Measurements from ENCODE around the gene LYPD3.

Gene LYPD3

GRCh38 chr19:43490759-43491158, 25.4 kb upstream of the LYPD3 start:
- DNase-seq: no peak
- Histone ChIP-seq H3K27ac (no peak overlapping the region), H3K36me3 (peaks cover 15% of the 10 kb centered on the region), H3K4me3 (ENCODE audit: low read depth, low read length) (no peak overlapping the region), H3K27me3 (ENCODE audit: insufficient read depth, low read depth, severe bottlenecking) (no peaks in the 10 kb centered on the region), H3K9me3 (ENCODE audit: severe bottlenecking) (no peaks in the 10 kb centered on the region)
- TF ChIP-seq, protein P1, sequence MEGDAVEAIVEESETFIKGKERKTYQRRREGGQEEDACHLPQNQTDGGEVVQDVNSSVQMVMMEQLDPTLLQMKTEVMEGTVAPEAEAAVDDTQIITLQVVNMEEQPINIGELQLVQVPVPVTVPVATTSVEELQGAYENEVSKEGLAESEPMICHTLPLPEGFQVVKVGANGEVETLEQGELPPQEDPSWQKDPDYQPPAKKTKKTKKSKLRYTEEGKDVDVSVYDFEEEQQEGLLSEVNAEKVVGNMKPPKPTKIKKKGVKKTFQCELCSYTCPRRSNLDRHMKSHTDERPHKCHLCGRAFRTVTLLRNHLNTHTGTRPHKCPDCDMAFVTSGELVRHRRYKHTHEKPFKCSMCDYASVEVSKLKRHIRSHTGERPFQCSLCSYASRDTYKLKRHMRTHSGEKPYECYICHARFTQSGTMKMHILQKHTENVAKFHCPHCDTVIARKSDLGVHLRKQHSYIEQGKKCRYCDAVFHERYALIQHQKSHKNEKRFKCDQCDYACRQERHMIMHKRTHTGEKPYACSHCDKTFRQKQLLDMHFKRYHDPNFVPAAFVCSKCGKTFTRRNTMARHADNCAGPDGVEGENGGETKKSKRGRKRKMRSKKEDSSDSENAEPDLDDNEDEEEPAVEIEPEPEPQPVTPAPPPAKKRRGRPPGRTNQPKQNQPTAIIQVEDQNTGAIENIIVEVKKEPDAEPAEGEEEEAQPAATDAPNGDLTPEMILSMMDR (IDR thresholded peaks at IDR 0.05; ENCODE audit: low read depth, low read length): no peak

DNA sequence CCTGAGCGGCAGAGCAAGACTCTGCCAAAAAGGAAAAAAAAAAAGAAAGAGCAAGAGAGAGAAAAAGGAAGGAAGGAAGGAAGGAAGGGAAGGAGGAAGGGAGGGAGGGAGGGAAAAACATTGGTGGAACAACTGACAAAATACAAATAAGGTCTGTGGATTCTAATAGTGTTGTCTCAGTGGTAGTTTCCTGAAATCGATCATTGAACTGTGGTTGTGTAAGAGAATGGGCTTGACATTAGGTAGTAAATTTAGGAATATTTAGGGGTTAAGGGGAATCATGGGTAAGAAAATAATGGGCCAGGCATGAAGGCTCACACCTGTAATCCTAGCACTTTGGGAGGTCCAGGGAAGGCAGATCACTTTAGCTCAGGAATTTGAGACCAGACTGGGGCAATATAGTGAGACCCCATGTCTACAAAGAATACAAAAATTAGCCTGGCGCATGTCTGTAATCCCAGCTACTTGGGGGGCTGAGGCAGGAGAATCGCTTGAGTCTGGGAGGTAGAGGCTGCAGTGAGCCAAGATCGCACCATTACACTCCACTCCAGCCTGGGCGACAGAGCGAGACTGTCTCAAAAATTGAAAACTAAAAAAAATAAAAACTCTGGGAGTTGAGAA, 24.7 kb upstream of the LYPD3 start:
- Histone ChIP-seq H3K27me3 (ENCODE audit: insufficient read depth, low read depth, severe bottlenecking) (no peaks in the 10 kb centered on the region), H3K27ac (no peak overlapping the region), H3K4me3 (ENCODE audit: low read depth, low read length) (no peak overlapping the region), H3K36me3 (peaks cover 10% of the 10 kb centered on the region), H3K9me3 (ENCODE audit: severe bottlenecking) (no peaks in the 10 kb centered on the region)
- no peak for DNase-seq
- TF ChIP-seq, protein P1 (IDR thresholded peaks at IDR 0.05; ENCODE audit: low read depth, low read length): no peak

DNA sequence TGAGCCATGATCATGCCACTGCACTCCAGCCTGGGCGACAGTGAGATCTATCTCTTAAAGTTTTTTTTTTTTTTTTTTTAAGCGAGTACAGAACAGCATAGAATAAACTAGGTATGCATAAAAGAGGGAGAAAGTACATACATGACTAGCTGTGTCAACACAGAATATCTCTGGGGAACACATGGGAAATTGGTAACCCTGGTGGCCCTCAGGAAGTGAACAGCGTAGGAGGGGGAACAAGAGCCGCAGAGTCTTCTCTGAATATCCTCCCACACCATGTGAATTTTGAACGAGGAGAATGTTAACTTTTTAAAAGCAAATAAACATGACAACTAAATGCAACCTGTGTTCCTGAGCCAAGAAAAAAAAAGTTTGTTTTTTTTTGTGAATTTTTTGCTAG, 23.9 kb upstream of the LYPD3 start:
- Histone ChIP-seq H3K4me3 (ENCODE audit: low read depth, low read length) (no peak overlapping the region), H3K27me3 (ENCODE audit: insufficient read depth, low read depth, severe bottlenecking) (no peaks in the 10 kb centered on the region), H3K9me3 (ENCODE audit: severe bottlenecking) (no peaks in the 10 kb centered on the region), H3K27ac (no peak overlapping the region), H3K36me3 (peaks cover 7% of the 10 kb centered on the region)
- DNase-seq: no peak
- TF ChIP-seq, protein P1 (IDR thresholded peaks at IDR 0.05; ENCODE audit: low read depth, low read length): no peak

DNA sequence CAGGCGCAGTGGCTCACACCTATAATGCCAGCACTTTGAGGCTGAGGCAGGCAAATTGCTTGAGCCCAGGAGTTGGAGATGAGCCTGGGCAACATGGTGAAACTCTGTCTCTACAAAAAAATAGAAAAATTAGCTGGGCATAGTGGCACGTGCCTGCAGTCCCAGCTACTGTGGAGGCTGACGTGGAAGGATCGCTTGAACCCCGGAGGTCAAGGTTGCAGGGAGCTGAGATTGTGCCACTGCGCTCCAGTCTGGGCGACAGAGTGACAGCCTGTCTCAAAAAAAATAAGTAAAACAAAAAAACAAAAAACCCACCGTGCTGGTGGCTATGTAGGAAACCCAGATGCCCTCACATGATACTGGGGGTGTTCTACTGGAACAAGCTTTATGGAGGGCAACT, 22.8 kb upstream of the LYPD3 start:
- TF ChIP-seq, protein P1 (IDR thresholded peaks at IDR 0.05; ENCODE audit: low read depth, low read length): no peak

GRCh38 chr19:43486412-43486811, 21.0 kb upstream of the LYPD3 start:
- Histone ChIP-seq H3K9me3 (ENCODE audit: severe bottlenecking) (no peaks in the 10 kb centered on the region), H3K27ac (no peak overlapping the region), H3K4me3 (ENCODE audit: low read depth, low read length) (no peak overlapping the region), H3K27me3 (ENCODE audit: insufficient read depth, low read depth, severe bottlenecking) (no peaks in the 10 kb centered on the region), H3K36me3 (peaks cover 10% of the 10 kb centered on the region)
- DNase-seq: no peak
- TF ChIP-seq, protein P1 (IDR thresholded peaks at IDR 0.05; ENCODE audit: low read depth, low read length): no peak

More for the DNA sequence above, 22.8 kb upstream of the LYPD3 start:
- Histone ChIP-seq H3K4me3 (ENCODE audit: low read depth, low read length) (no peak overlapping the region), H3K27me3 (ENCODE audit: insufficient read depth, low read depth, severe bottlenecking) (no peaks in the 10 kb centered on the region), H3K36me3 (peaks cover 10% of the 10 kb centered on the region), H3K27ac (no peak overlapping the region), H3K9me3 (ENCODE audit: severe bottlenecking) (no peaks in the 10 kb centered on the region)
- DNase-seq: no peak

GRCh38 chr19:43485951-43486350, 20.5 kb upstream of the LYPD3 start:
- TF ChIP-seq, protein P1 (IDR thresholded peaks at IDR 0.05; ENCODE audit: low read depth, low read length): no peak
- Histone ChIP-seq H3K9me3 (ENCODE audit: severe bottlenecking) (no peaks in the 10 kb centered on the region), H3K4me3 (ENCODE audit: low read depth, low read length) (no peak overlapping the region), H3K27me3 (ENCODE audit: insufficient read depth, low read depth, severe bottlenecking) (no peaks in the 10 kb centered on the region), H3K36me3 (peaks cover 8% of the 10 kb centered on the region), H3K27ac (no peak overlapping the region)
- DNase-seq: no peak

All from WERI-Rb-1 (cell line).